HG02852 (cell line): ENCODE measurements around the gene ENPP3.

Experiments used
- ATAC-seq: cut with Tn5 transposase; IDR thresholded peaks from one replicate; pipeline ENCODE4 v1.9.1; 2021; ENCODE audit warnings: mild to moderate bottlenecking, moderate library complexity; ENCODE audit not compliant: unreplicated experiment

Gene ENPP3

GRCh38 chr6:131636880-131637792 lies at the start of gene ENPP3:
TSS of gene ENPP3 (plus strand) at chr6:131637302. CDS start at chr6:131637385, 83 bp downstream.
- ATAC-seq = no peak

GRCh38 chr6:131587909-131588308 lies 49.2 kb upstream of the ENPP3 start:
- no peak for ATAC-seq

- no peak for ATAC-seq
These were observed 48.5 kb upstream of the ENPP3 start for GRCh38 chr6:131588643-131589042.

GRCh38 chr6:131592935-131593334 lies 44.2 kb upstream of the ENPP3 start:
- ATAC-seq = no peak

- ATAC-seq = no peak
These were observed 43.0 kb upstream of the ENPP3 start for GRCh38 chr6:131594074-131594473.

- no peak for ATAC-seq
These were observed 39.7 kb upstream of the ENPP3 start for GRCh38 chr6:131597446-131597845.

- ATAC-seq = no peak
These were observed 36.4 kb upstream of the ENPP3 start for GRCh38 chr6:131600716-131601115.

GRCh38 chr6:131602781-131603312 lies 34.3 kb upstream of the ENPP3 start:
- ATAC-seq = no peak

- ATAC-seq = no peak
These were observed 23.7 kb upstream of the ENPP3 start for GRCh38 chr6:131613296-131613925.

GRCh38 chr6:131615275-131615674 lies 21.8 kb upstream of the ENPP3 start:
- no peak for ATAC-seq

GRCh38 chr6:131627724-131628682 lies 9.1 kb upstream of the ENPP3 start, which contains the start of gene MED23:
TSS of gene MED23 (minus strand) at chr6:131628242. CDS start at chr6:131628049, 193 bp downstream.
- ATAC-seq = peak; percentile 98

- ATAC-seq = no peak
These were observed 8.4 kb upstream of the ENPP3 start for GRCh38 chr6:131628726-131629125.

- no peak for ATAC-seq
These were observed 7.5 kb upstream of the ENPP3 start for GRCh38 chr6:131629651-131630050.

- no peak for ATAC-seq
These were observed 5.3 kb upstream of the ENPP3 start for GRCh38 chr6:131631625-131632289.

GRCh38 chr6:131635384-131636340 lies 1.4 kb upstream of the ENPP3 start:
- ATAC-seq = peak; percentile 91

GRCh38 chr6:131638013-131638412 lies 911 bp downstream of the ENPP3 start:
- no peak for ATAC-seq

- peak; percentile 63 for ATAC-seq
These were observed 3.0 kb downstream of the ENPP3 start for GRCh38 chr6:131640100-131640499.

GRCh38 chr6:131640576-131640975 lies 3.5 kb downstream of the ENPP3 start:
- ATAC-seq = no peak

GRCh38 chr6:131641554-131641953 lies 4.5 kb downstream of the ENPP3 start:
- no peak for ATAC-seq
